GM04504 (cell line): ENCODE data around the gene MSX2.

Experiments used
- DNase-seq: peaks from one replicate; pipeline ENCODE4 v3.0.0-alpha.2; 2012; ENCODE audit warnings: low read depth

MSX2 gene

DNA sequence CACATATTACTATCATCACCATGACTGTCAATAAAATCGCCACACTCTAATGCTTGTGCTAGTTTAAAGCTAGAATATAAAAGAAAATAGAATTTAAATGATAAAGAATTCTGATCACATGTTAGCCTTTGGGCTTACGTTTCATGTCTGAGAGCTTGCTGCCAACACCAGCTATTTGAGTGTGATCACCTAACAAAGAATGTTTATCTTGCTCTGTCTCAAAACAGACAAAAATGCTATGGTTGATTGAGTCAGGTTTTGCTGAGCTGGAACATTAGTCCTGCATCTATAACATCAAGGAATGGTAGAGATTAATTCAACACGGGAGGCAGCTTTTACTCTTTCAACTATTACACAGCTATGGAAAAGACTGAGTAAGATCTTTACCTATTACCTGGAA, 50.7 kb downstream of the MSX2 start:
- no peak for DNase-seq

DNA sequence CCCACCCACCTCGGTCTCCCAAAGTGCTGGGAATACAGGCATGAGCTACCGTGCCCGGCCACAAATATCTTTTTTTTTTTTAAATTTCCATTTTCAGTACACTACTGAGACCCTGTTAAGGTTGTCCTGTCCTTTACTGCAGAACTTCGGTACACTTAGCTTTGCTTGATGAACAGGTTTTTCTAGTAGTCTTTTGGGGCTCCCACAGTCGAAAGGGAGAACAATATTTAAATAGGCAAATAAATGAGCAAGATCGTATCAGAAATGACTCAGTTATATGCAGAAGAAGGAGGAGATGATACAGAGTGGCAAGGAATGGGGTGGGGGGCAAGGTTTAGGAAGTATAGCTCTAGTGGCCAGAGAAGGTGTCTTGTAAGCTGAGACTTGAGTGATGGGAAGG, 52.7 kb downstream of the MSX2 start:
- no peak for DNase-seq

DNA sequence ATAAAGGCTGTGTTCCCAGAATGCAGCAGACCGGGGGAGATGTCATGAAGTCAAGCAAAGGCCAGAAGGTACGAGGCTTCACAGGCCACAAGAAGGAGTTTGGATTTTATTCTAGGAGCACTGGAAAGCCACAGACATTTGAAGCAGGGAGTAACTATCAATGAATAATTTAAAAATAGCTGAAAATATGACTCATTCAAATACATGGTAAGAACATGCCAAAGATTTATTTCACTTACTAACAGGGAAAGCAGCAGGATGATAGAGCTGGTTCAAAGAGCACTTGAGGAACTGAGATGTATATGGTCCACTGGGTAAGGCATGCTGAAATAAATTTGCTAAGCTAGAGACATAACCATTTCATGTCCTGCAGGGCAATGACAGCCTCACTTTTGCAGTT, 53.2 kb downstream of the MSX2 start:
- no peak for DNase-seq
